Panc1 (cell line): ENCODE measurements around the gene NECTIN1.

Experiments used
- CTCF ChIP-seq: fragments of 450-650 bp; IDR thresholded peaks from 2 replicates; pipeline ENCODE4 v1.5.1; 2017; ENCODE audit warnings: mild to moderate bottlenecking
- POLR2AphosphoS5 ChIP-seq: IDR thresholded peaks from 2 replicates; pipeline ENCODE4 v1.6.1; 2012; ENCODE audit warnings: mild to moderate bottlenecking, low read depth, low read length, moderate library complexity
- REST ChIP-seq, 2 experiments: IDR thresholded peaks; 2 replicates each; pipeline ENCODE4 v1.6.1; 2011 to 2012; ENCODE audit warnings: low read depth in 2 of 2, control low read depth in 1 of 2, low read length in 1 of 2, mild to moderate bottlenecking in 1 of 2, moderate library complexity in 1 of 2; ENCODE audit not compliant: insufficient read depth in 1 of 2
- SIN3A ChIP-seq: IDR thresholded peaks from 2 replicates; pipeline ENCODE4 v1.6.1; 2012; ENCODE audit warnings: low read depth, mild to moderate bottlenecking, low read length, moderate library complexity, borderline replicate concordance; ENCODE audit not compliant: insufficient read depth

- TF ChIP-seq CTCF (no peak), REST (IDR thresholded peaks at IDR 0.05; ENCODE audit: insufficient read depth in 1 of 2, low read depth in 2 of 2, low read length in 1 of 2) (no peak), POLR2AphosphoS5 (no peak), SIN3A (no peak)
Measured at GRCh38 chr11:119726585-119727522, 2.1 kb downstream of the NECTIN1 start.
